Lower leg skin (tissue), 3 donors: Measurements from ENCODE around the gene TULP1.

ENCODE experiments used
- POLR2A ChIP-seq, 2 donors: fragments of 450-650 bp; IDR thresholded peaks; one replicate each; pipeline ENCODE4 v1.6.1; 2016 to 2017; ENCODE audit warnings: antibody characterized with exemption in 2 of 2, mild to moderate bottlenecking in 1 of 2, moderate library complexity in 1 of 2
- TF ChIP-seq, protein P1 (sequence below), 3 donors: fragments of 450-650 bp; IDR thresholded peaks; one replicate each; pipeline ENCODE4 v1.5.1; 2016; ENCODE audit warnings: antibody characterized with exemption in 3 of 3, mild to moderate bottlenecking in 3 of 3, moderate library complexity in 2 of 3

DNA sequence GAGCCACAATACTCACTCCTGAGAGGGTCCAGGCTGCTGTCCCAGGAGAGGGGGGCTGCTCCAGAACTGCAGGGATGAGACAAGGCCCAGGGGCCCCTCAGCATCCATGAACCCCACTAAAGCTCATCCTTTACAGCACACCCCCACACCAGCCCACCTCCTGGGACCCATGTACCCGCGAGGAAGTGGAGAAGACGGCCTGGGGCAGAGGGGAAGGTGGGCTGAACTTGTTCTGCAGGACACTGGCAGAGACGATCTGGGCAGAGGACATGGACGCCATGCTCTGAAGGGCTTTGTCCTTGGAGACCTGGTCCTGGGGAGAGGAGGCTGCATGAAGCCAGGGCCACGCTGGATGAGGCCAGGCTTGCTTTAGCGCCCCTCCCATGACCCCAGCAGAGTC is 34.4 kb downstream of the TULP1 start:
- TF ChIP-seq, protein P1, sequence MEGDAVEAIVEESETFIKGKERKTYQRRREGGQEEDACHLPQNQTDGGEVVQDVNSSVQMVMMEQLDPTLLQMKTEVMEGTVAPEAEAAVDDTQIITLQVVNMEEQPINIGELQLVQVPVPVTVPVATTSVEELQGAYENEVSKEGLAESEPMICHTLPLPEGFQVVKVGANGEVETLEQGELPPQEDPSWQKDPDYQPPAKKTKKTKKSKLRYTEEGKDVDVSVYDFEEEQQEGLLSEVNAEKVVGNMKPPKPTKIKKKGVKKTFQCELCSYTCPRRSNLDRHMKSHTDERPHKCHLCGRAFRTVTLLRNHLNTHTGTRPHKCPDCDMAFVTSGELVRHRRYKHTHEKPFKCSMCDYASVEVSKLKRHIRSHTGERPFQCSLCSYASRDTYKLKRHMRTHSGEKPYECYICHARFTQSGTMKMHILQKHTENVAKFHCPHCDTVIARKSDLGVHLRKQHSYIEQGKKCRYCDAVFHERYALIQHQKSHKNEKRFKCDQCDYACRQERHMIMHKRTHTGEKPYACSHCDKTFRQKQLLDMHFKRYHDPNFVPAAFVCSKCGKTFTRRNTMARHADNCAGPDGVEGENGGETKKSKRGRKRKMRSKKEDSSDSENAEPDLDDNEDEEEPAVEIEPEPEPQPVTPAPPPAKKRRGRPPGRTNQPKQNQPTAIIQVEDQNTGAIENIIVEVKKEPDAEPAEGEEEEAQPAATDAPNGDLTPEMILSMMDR (IDR thresholded peaks at IDR 0.05), result no peak
- TF ChIP-seq POLR2A (IDR thresholded peaks at IDR 0.05), result no peak
